Right atrium auricular region (tissue), 2 donors: ENCODE results near the gene KCNJ3. TPM values are rescaled to one million over a fixed set of nuclear protein-coding genes. Genes with fewer than 3 reads are reported as not detected.

Experiments used
- DNase-seq: peaks from one replicate; pipeline ENCODE4 v3.0.0-alpha.2; 2019; ENCODE audit warnings: low spot score
- H3K27ac ChIP-seq, 2 donors: fragments of 200-600 bp; sonication (generic); 1 replicate in 1 of 2; 2 replicates in 1 of 2; pipeline ENCODE4 v1.5.1; 2016 to 2019
- H3K27me3 ChIP-seq, 2 donors: fragments of 200-600 bp; sonication (generic); one replicate each; pipeline versions ENCODE4 v1.5.1 to v1.6.0; 2017 to 2019
- H3K36me3 ChIP-seq: fragments of 200-600 bp; sonication (generic); one replicate; pipeline ENCODE4 v1.5.1; 2016
- H3K4me1 ChIP-seq, 2 donors: fragments of 200-600 bp; sonication (generic); one replicate each; pipeline versions ENCODE4 v1.5.1 to v1.6.0; 2017 to 2019
- H3K4me3 ChIP-seq, 2 donors: fragments of 200-600 bp; sonication (generic); 1 replicate in 1 of 2; 2 replicates in 1 of 2; pipeline ENCODE4 v1.5.1; 2017 to 2019; ENCODE audit warnings: mild to moderate bottlenecking in 1 of 2, moderate library complexity in 1 of 2
- H3K9me3 ChIP-seq, 2 donors: fragments of 200-600 bp; sonication (generic); one replicate each; pipeline ENCODE4 v1.5.1; 2019
- CTCF ChIP-seq, 2 donors: fragments of 200-600 bp; sonication (generic); IDR thresholded peaks; one replicate each; pipeline ENCODE4 v1.5.1; 2019; ENCODE audit warnings: antibody characterized with exemption in 2 of 2
- total RNA-seq, 2 donors: library from RNA; depleted of rRNA; stranded (reverse); fragments of >200 nt; gene quantifications; one replicate each; pipeline ENCODE4 v1.1.0, GENCODE V29; 2016

Gene KCNJ3
- total RNA-seq, 2 donors from 2014 or later = 46.5 to 73.3 TPM

- no peak for DNase-seq
- H3K4me3 ChIP-seq = no peak overlapping the region
- peak overlapping the region; percentile 36 to 97 for H3K27ac ChIP-seq
- H3K27me3 ChIP-seq = peaks cover 0 to 5% of the 10 kb centered on the region in 2 donors
- H3K9me3 ChIP-seq = no peaks in the 10 kb centered on the region
- TF ChIP-seq CTCF (IDR thresholded peaks at IDR 0.05) = no peak
- H3K36me3 ChIP-seq = no peaks in the 10 kb centered on the region
- H3K4me1 ChIP-seq = peaks cover 0 to 28% of the 10 kb centered on the region in 2 donors
Observed at GRCh38 chr2:154693741-154694340, 4.7 kb upstream of the KCNJ3 start.

DNA sequence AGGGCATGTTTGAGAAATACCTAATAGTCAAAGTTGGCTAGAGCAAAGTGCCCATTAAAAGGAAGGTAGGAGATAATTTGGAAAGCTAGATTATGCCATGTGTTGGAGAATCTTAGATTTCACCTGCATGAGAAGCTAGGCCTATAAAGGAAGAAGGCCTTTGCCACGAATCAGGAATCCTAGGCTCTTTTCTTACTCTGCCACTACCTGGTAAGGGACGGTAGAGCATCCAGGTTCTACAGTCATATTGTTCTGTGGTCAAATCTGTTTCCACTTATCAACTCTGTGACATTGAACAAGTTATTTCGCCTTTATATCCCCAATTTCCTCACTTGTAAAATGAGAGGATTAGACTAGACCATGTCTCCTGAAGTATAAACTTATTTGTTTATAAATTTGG is 3.6 kb upstream of the KCNJ3 start:
- Histone ChIP-seq H3K27ac (peak overlapping the region; percentile 14 to 97), H3K36me3 (no peaks in the 10 kb centered on the region), H3K4me3 (no peak overlapping the region), H3K9me3 (no peaks in the 10 kb centered on the region), H3K27me3 (peaks cover 0 to 5% of the 10 kb centered on the region in 2 donors), H3K4me1 (peaks cover 0 to 28% of the 10 kb centered on the region in 2 donors)
- no peak for DNase-seq
- no peak for TF ChIP-seq CTCF (IDR thresholded peaks at IDR 0.05)

- no peak for TF ChIP-seq CTCF (IDR thresholded peaks at IDR 0.05)
- Histone ChIP-seq H3K27ac (peak overlapping the region; percentile 78 to 97), H3K9me3 (no peaks in the 10 kb centered on the region), H3K36me3 (no peaks in the 10 kb centered on the region), H3K27me3 (peaks cover 0 to 5% of the 10 kb centered on the region in 2 donors), H3K4me1 (peaks cover 0 to 28% of the 10 kb centered on the region in 2 donors), H3K4me3 (no peak overlapping the region)
- DNase-seq = no peak
Observed at GRCh38 chr2:154696369-154696768, 2.1 kb upstream of the KCNJ3 start.

GRCh38 chr2:154696810-154697417 is 1.6 kb upstream of the KCNJ3 start:
- H3K4me3 ChIP-seq = peak overlapping the region; percentile 58 to 60
- TF ChIP-seq CTCF (IDR thresholded peaks at IDR 0.05) = no peak
- DNase-seq = no peak
- H3K27ac ChIP-seq = peak overlapping the region; percentile 78 to 97
- H3K36me3 ChIP-seq = no peaks in the 10 kb centered on the region
- H3K4me1 ChIP-seq = peaks cover 0 to 28% of the 10 kb centered on the region in 2 donors
- H3K9me3 ChIP-seq = no peaks in the 10 kb centered on the region
- H3K27me3 ChIP-seq = peaks cover 0 to 5% of the 10 kb centered on the region in 2 donors

GRCh38 chr2:154697418-154698252 is 860 bp upstream of the KCNJ3 start:
- peak overlapping the region; percentile 58 to 60 for H3K4me3 ChIP-seq
- peaks cover 0 to 26% of the 10 kb centered on the region in 2 donors for H3K4me1 ChIP-seq
- no peaks in the 10 kb centered on the region for H3K9me3 ChIP-seq
- H3K27ac ChIP-seq = peak overlapping the region; percentile 78 to 97
- peaks cover 0 to 5% of the 10 kb centered on the region in 2 donors for H3K27me3 ChIP-seq
- DNase-seq = no peak
- no peaks in the 10 kb centered on the region for H3K36me3 ChIP-seq
- TF ChIP-seq CTCF (IDR thresholded peaks at IDR 0.05) = peak in 1 of 2 donors; percentile 9
